Measurements from ENCODE around the gene RPS6KC1.

Gene RPS6KC1

DNA sequence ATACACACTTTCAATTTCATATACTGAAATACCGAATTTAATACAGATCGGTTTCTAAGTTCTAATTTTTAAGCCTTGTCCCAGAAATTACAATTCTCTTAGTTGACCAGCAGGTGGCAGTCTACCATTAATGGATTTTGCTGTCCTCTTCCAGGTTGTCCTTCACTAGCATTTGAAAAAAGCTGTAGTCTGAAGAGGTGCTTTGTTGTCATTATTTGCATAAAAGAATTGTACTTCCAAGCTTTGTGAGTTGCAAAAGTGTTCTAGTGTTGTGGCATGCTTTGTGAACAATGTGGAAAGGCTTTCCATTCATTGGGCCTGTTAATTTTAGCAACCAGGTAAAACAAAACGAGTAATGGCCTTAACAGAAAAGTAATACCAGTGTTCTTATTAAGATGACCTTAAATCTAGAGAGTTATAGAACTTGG is 193.6 kb downstream of the RPS6KC1 start:
- Histone ChIP-seq H3K27me3 (replicated peaks in 2 of 5; ENCODE audit: control insufficient read depth in 4 of 5, insufficient read depth in 5 of 5, low read length in 4 of 5) (no peaks in the 10 kb centered on the region), H3K36me3 (ENCODE audit: control insufficient read depth in 4 of 4, insufficient read depth in 4 of 4, low read length in 3 of 4) (peaks cover 2 to 25% (median 10%) of the 10 kb centered on the region in 4 experiments), H3K27ac (ENCODE audit: insufficient read depth in 1 of 2, low read depth in 1 of 2, low read length in 2 of 2, poor library complexity in 1 of 2, severe bottlenecking in 2 of 2) (no peak overlapping the region), H3K4me3 (ENCODE audit: control insufficient read depth in 1 of 7, extremely low read depth in 1 of 7, insufficient read depth in 4 of 7, low read depth in 2 of 7, low read length in 6 of 7) (no peak overlapping the region), H3K9me3 (ENCODE audit: control extremely low read depth in 1 of 5, control insufficient read depth in 4 of 5, insufficient read depth in 2 of 5, low read depth in 1 of 5, low read length in 4 of 5) (no peaks in the 10 kb centered on the region), H3K4me1 (ENCODE audit: control extremely low read depth in 1 of 4, control insufficient read depth in 4 of 4, insufficient read depth in 4 of 4, low read length in 3 of 4) (no peaks in the 10 kb centered on the region)
- 48% methylated on average over 2 of the region's 3 CpGs for WGBS (ENCODE audit: insufficient coverage)
- peak; percentile 35 to 70 (median 60) for DNase-seq
- POLR2A ChIA-PET = no interaction called here
- CTCF ChIA-PET = interaction anchor here (0.8 to 1.0 kb wide), 2 partner anchors 25 to 879 kb away, joined by 3 read pairs; no protein-coding TSS in a partner anchor

DNA sequence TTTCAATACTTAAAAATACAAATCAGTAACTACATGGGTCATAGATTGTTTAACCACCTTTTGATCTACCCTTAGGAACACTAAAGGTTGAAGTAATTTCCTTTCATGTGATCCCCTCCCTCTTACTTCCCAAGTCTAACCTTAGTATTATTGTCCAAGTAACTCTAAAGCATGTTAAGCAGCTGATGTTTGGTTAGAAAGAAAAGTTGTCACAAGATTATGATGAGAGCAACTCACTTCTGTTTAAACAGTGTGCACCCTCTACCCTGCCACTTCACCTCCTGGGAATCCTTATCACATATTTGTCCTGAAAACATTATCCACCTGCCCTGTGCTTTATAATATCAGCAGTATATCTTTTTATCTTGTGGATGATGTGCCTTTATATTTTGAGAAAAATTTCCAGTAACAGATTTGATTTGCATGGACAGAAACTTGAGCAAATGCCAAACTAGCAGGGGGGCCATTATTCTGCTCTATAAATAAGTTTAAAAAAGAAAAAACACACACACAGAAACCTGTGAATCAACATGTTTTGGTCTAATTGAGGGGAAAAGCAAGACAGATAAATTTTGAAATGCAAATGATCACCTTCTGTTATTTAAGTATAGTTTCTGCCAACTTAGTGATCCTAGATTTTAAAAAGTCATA is 194.3 kb downstream of the RPS6KC1 start:
- no peak overlapping the region for H3K4me3 ChIP-seq (ENCODE audit: control insufficient read depth in 1 of 7, extremely low read depth in 1 of 7, insufficient read depth in 4 of 7, low read depth in 2 of 7, low read length in 6 of 7)
- ChIA-PET POLR2A (no interaction called here), CTCF (interaction anchor here (1.0 kb wide), 1 partner anchor 878 kb away, joined by 3 read pairs; no protein-coding TSS in a partner anchor)
- peak overlapping the region in 1 of 2 experiments; percentile 14 for H3K27ac ChIP-seq (ENCODE audit: insufficient read depth in 1 of 2, low read depth in 1 of 2, low read length in 2 of 2, poor library complexity in 1 of 2, severe bottlenecking in 2 of 2)
- H3K9me3 ChIP-seq (ENCODE audit: control extremely low read depth in 1 of 5, control insufficient read depth in 4 of 5, insufficient read depth in 2 of 5, low read depth in 1 of 5, low read length in 4 of 5) = no peaks in the 10 kb centered on the region
- DNase-seq = no peak
- H3K36me3 ChIP-seq (ENCODE audit: control insufficient read depth in 4 of 4, insufficient read depth in 4 of 4, low read length in 3 of 4) = peaks cover 2 to 25% (median 10%) of the 10 kb centered on the region in 4 experiments
- H3K4me1 ChIP-seq (ENCODE audit: control extremely low read depth in 1 of 4, control insufficient read depth in 4 of 4, insufficient read depth in 4 of 4, low read length in 3 of 4) = no peaks in the 10 kb centered on the region
- H3K27me3 ChIP-seq (replicated peaks in 2 of 5; ENCODE audit: control insufficient read depth in 4 of 5, insufficient read depth in 5 of 5, low read length in 4 of 5) = no peaks in the 10 kb centered on the region

DNA sequence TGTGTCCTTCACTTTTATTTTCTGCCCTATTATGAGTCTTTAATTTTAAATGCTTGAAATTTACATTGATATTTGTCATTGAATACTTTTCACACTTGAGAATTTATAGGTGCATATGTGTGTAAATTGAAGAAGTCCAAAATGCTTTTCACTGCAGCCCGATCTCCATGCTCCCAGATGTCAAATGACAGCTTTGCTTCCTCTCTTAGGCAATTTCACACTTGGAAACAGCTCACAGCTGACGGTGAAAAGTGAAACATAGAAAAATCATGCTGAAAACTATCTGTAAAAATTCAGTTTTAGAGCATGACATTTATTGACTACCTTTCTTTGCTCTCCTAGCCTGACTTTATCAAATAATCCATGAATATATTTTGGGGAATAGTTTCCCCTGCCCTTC is 196.0 kb downstream of the RPS6KC1 start:
- WGBS (ENCODE audit: insufficient coverage) = 100% methylated on average over 1 of the region's 2 CpGs
- Histone ChIP-seq H3K9me3 (ENCODE audit: control extremely low read depth in 1 of 5, control insufficient read depth in 4 of 5, insufficient read depth in 2 of 5, low read depth in 1 of 5, low read length in 4 of 5) (no peaks in the 10 kb centered on the region), H3K4me3 (ENCODE audit: control insufficient read depth in 1 of 7, extremely low read depth in 1 of 7, insufficient read depth in 4 of 7, low read depth in 2 of 7, low read length in 6 of 7) (no peak overlapping the region), H3K27ac (ENCODE audit: insufficient read depth in 1 of 2, low read depth in 1 of 2, low read length in 2 of 2, poor library complexity in 1 of 2, severe bottlenecking in 2 of 2) (no peak overlapping the region), H3K36me3 (ENCODE audit: control insufficient read depth in 4 of 4, insufficient read depth in 4 of 4, low read length in 3 of 4) (peaks cover 0 to 14% (median 1%) of the 10 kb centered on the region in 4 experiments), H3K4me1 (ENCODE audit: control extremely low read depth in 1 of 4, control insufficient read depth in 4 of 4, insufficient read depth in 4 of 4, low read length in 3 of 4) (no peaks in the 10 kb centered on the region), H3K27me3 (replicated peaks in 2 of 5; ENCODE audit: control insufficient read depth in 4 of 5, insufficient read depth in 5 of 5, low read length in 4 of 5) (no peaks in the 10 kb centered on the region)
- POLR2A ChIA-PET = no interaction called here
- CTCF ChIA-PET = interaction anchor here (0.5 to 1.6 kb wide), 3 partner anchors 9 to 15 kb away, joined by 3 to 4 read pairs (median 4); no protein-coding TSS in a partner anchor
- no peak for DNase-seq

DNA sequence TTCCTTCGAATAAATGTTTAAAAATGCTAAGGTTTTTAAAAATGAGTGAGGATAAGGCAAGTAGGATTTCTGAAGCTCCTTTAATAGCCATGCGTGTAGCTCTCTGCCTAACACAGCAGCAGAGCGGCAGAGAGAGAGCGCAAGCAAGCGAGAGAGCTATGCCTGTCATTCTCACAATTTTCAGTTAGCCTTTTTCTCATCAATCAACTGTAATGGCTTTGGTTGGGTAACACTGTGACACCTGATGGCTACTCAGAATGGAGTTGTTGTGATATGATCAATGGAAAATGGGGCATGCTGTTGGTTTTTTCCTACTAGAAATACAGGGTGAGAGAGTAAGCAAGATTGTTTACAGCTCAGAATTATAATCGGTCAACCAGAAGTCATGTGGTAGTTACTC is 198.4 kb downstream of the RPS6KC1 start:
- no peaks in the 10 kb centered on the region for H3K27me3 ChIP-seq (replicated peaks in 2 of 5; ENCODE audit: control insufficient read depth in 4 of 5, insufficient read depth in 5 of 5, low read length in 4 of 5)
- H3K4me1 ChIP-seq (ENCODE audit: control extremely low read depth in 1 of 4, control insufficient read depth in 4 of 4, insufficient read depth in 4 of 4, low read length in 3 of 4) = no peaks in the 10 kb centered on the region
- peaks cover 0 to 7% (median 2%) of the 10 kb centered on the region in 4 experiments for H3K36me3 ChIP-seq (ENCODE audit: control insufficient read depth in 4 of 4, insufficient read depth in 4 of 4, low read length in 3 of 4)
- no peak overlapping the region for H3K4me3 ChIP-seq (ENCODE audit: control insufficient read depth in 1 of 7, extremely low read depth in 1 of 7, insufficient read depth in 4 of 7, low read depth in 2 of 7, low read length in 6 of 7)
- CTCF ChIA-PET = no interaction called here
- WGBS (ENCODE audit: insufficient coverage) = 100% methylated on average over 1 of the region's 6 CpGs
- no peaks in the 10 kb centered on the region for H3K9me3 ChIP-seq (ENCODE audit: control extremely low read depth in 1 of 5, control insufficient read depth in 4 of 5, insufficient read depth in 2 of 5, low read depth in 1 of 5, low read length in 4 of 5)
- no peak for DNase-seq
- POLR2A ChIA-PET = no interaction called here
- no peak overlapping the region for H3K27ac ChIP-seq (ENCODE audit: insufficient read depth in 1 of 2, low read depth in 1 of 2, low read length in 2 of 2, poor library complexity in 1 of 2, severe bottlenecking in 2 of 2)

DNA sequence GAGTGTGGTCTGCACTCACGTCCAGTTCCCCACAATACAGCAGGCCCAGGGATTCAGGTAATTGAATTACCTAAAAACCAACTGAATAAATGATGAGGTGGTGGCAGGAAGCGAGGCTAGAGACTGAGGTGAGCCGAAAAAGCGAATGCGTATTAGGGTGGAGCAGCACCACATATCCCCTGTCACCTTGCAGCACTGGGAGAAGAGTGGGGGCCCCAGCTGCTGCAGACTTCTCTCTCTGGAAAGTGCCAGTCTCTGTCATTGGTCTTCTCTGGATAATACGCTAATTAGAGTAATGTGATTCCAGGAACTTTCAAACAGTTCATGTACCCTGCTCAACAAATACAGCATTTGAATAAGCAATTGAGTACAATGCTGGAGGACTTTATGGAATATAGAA is 199.0 kb downstream of the RPS6KC1 start:
- no peak overlapping the region for H3K27ac ChIP-seq (ENCODE audit: insufficient read depth in 1 of 2, low read depth in 1 of 2, low read length in 2 of 2, poor library complexity in 1 of 2, severe bottlenecking in 2 of 2)
- WGBS (ENCODE audit: insufficient coverage) = 100% methylated on average over 4 of the region's 6 CpGs
- CTCF ChIA-PET = no interaction called here

DNA sequence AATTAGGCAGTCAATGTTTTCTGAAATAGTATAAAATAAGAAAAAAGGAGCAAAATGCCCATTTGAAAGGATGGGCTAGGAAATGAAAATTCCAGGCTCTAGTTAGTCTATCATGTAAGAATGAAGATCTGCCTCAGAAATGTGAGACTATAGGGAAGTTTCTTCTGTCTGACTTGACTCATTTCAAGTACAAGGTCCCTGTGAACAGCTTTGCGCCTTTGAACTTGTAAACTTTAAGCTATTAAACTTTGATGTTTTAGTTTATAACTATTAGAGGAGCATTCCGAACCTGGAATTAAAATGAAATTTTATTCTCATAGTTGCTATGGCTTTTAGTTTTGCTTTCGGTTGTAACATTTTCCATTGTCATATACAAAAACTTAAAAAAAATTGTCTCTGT is 199.4 kb downstream of the RPS6KC1 start:
- no CpG with 5 or more reads among the region's 3 CpGs for WGBS (ENCODE audit: insufficient coverage)
- CTCF ChIA-PET = interaction anchor here (1.4 kb wide), 1 partner anchor 14 kb away, joined by 3 read pairs; no protein-coding TSS in a partner anchor
- DNase-seq = no peak
- no peaks in the 10 kb centered on the region for H3K9me3 ChIP-seq (ENCODE audit: control extremely low read depth in 1 of 5, control insufficient read depth in 4 of 5, insufficient read depth in 2 of 5, low read depth in 1 of 5, low read length in 4 of 5)
- POLR2A ChIA-PET = no interaction called here
- H3K27ac ChIP-seq (ENCODE audit: insufficient read depth in 1 of 2, low read depth in 1 of 2, low read length in 2 of 2, poor library complexity in 1 of 2, severe bottlenecking in 2 of 2) = no peak overlapping the region
- H3K4me1 ChIP-seq (ENCODE audit: control extremely low read depth in 1 of 4, control insufficient read depth in 4 of 4, insufficient read depth in 4 of 4, low read length in 3 of 4) = no peaks in the 10 kb centered on the region
- H3K27me3 ChIP-seq (replicated peaks in 2 of 5; ENCODE audit: control insufficient read depth in 4 of 5, insufficient read depth in 5 of 5, low read length in 4 of 5) = no peaks in the 10 kb centered on the region
- H3K4me3 ChIP-seq (ENCODE audit: control insufficient read depth in 1 of 7, extremely low read depth in 1 of 7, insufficient read depth in 4 of 7, low read depth in 2 of 7, low read length in 6 of 7) = no peak overlapping the region
- H3K36me3 ChIP-seq (ENCODE audit: control insufficient read depth in 4 of 4, insufficient read depth in 4 of 4, low read length in 3 of 4) = peaks cover 0 to 7% (median 2%) of the 10 kb centered on the region in 4 experiments

More for the DNA sequence above, 199.0 kb downstream of the RPS6KC1 start:
- POLR2A ChIA-PET = no interaction called here
- DNase-seq = no peak
- Histone ChIP-seq H3K36me3 (ENCODE audit: control insufficient read depth in 4 of 4, insufficient read depth in 4 of 4, low read length in 3 of 4) (peaks cover 0 to 7% (median 2%) of the 10 kb centered on the region in 4 experiments), H3K4me3 (ENCODE audit: control insufficient read depth in 1 of 7, extremely low read depth in 1 of 7, insufficient read depth in 4 of 7, low read depth in 2 of 7, low read length in 6 of 7) (no peak overlapping the region), H3K4me1 (ENCODE audit: control extremely low read depth in 1 of 4, control insufficient read depth in 4 of 4, insufficient read depth in 4 of 4, low read length in 3 of 4) (no peaks in the 10 kb centered on the region), H3K9me3 (ENCODE audit: control extremely low read depth in 1 of 5, control insufficient read depth in 4 of 5, insufficient read depth in 2 of 5, low read depth in 1 of 5, low read length in 4 of 5) (no peaks in the 10 kb centered on the region), H3K27me3 (replicated peaks in 2 of 5; ENCODE audit: control insufficient read depth in 4 of 5, insufficient read depth in 5 of 5, low read length in 4 of 5) (no peaks in the 10 kb centered on the region)

DNA sequence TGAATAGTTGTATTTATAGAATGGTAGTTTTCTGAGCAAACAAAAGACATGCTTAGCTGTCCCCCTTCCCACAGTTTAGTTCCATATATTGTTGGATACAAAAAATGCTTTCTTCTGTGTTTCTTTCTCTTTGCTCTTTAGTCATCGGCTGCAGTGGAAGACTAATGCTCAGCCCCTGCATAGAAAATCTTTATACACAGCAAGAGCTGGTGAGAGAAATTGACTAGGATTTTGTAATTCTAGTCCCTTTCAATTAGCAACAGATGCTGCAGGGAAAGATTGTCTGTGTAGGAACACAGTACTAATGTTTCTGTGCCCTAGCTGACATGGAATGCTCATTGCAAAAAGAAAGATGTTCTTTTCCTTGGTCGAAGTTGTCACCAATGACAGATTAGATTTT is 200.9 kb downstream of the RPS6KC1 start:
- Histone ChIP-seq H3K27ac (ENCODE audit: insufficient read depth in 1 of 2, low read depth in 1 of 2, low read length in 2 of 2, poor library complexity in 1 of 2, severe bottlenecking in 2 of 2) (no peak overlapping the region), H3K4me3 (ENCODE audit: control insufficient read depth in 1 of 7, extremely low read depth in 1 of 7, insufficient read depth in 4 of 7, low read depth in 2 of 7, low read length in 6 of 7) (no peak overlapping the region), H3K36me3 (ENCODE audit: control insufficient read depth in 4 of 4, insufficient read depth in 4 of 4, low read length in 3 of 4) (peaks cover 0 to 7% (median 2%) of the 10 kb centered on the region in 4 experiments), H3K9me3 (ENCODE audit: control extremely low read depth in 1 of 5, control insufficient read depth in 4 of 5, insufficient read depth in 2 of 5, low read depth in 1 of 5, low read length in 4 of 5) (no peaks in the 10 kb centered on the region), H3K4me1 (ENCODE audit: control extremely low read depth in 1 of 4, control insufficient read depth in 4 of 4, insufficient read depth in 4 of 4, low read length in 3 of 4) (no peaks in the 10 kb centered on the region), H3K27me3 (replicated peaks in 2 of 5; ENCODE audit: control insufficient read depth in 4 of 5, insufficient read depth in 5 of 5, low read length in 4 of 5) (no peaks in the 10 kb centered on the region)
- no peak for DNase-seq
- ChIA-PET POLR2A (no interaction called here), CTCF (interaction anchor here (1.6 kb wide), 1 partner anchor 10 kb away, joined by 6 read pairs; no protein-coding TSS in a partner anchor)
- WGBS (ENCODE audit: insufficient coverage) = 100% methylated on average over 1 of the region's 2 CpGs

Measured in common myeloid progenitor, CD34-positive (primary cell).